K562 (cell line): ENCODE results near the gene EPO. TPM values are rescaled to one million over a fixed set of nuclear protein-coding genes. Genes with fewer than 3 reads are reported as not detected.

Experiments
- CEBPG ChIP-seq, 3 experiments: fragments of 200-800 bp in 1 of 3; sonication (Bioruptor generic) in 1 of 3; sonication (generic) in 1 of 3; formaldehyde crosslinking in 1 of 3; IDR thresholded peaks in 2 of 3; conservative IDR thresholded peaks in 1 of 3; 2 replicates each; pipeline versions ENCODE4 v1.6.1 to v1.8.0; 2016 to 2022; ENCODE audit warnings: missing compliant biosample characterization in 2 of 3, missing genetic modification characterization in 2 of 3, mild to moderate bottlenecking in 1 of 3, missing genetic modification reagents in 1 of 3
- CREB1 ChIP-seq, 2 experiments: sonication (generic) in 1 of 2; formaldehyde crosslinking in 1 of 2; IDR thresholded peaks; 2 replicates each; pipeline versions ENCODE4 v1.6.1 to v1.8.0; 2012 to 2022; ENCODE audit warnings: inconsistent platforms in 1 of 2, mild to moderate bottlenecking in 1 of 2, missing genetic modification reagents in 1 of 2, moderate library complexity in 1 of 2
- DPF2 ChIP-seq: fragments of 450-650 bp; IDR thresholded peaks from 2 replicates; pipeline ENCODE4 v1.6.1; 2016
- ERF ChIP-seq: fragments of 450-650 bp; formaldehyde crosslinking; IDR thresholded peaks from 2 replicates; pipeline ENCODE4 v1.4.0; 2020; ENCODE audit warnings: mild to moderate bottlenecking, mixed read lengths
- MED1 ChIP-seq: sonication (generic); formaldehyde crosslinking; IDR thresholded peaks from 2 replicates; pipeline ENCODE4 v1.8.1; 2023; ENCODE audit warnings: missing genetic modification reagents, borderline replicate concordance
- MLX ChIP-seq, 2 experiments: fragments of 450-650 bp in 1 of 2; sonication (generic) in 1 of 2; formaldehyde crosslinking; conservative IDR thresholded peaks; 2 replicates each; pipeline versions ENCODE4 v1.4.0 to v1.8.1; 2020 to 2022; ENCODE audit warnings: mild to moderate bottlenecking in 1 of 2, missing genetic modification reagents in 1 of 2
- MTA3 ChIP-seq: fragments of 450-650 bp; formaldehyde crosslinking; IDR thresholded peaks from 2 replicates; pipeline ENCODE4 v1.6.1; 2017; ENCODE audit warnings: mild to moderate bottlenecking, borderline replicate concordance
- PHB ChIP-seq: fragments of 250-450 bp; sonication (Bioruptor Pico); IDR thresholded peaks from 2 replicates; pipeline ENCODE4 v1.5.0; 2021
- POLR2A ChIP-seq: fragments of 450-650 bp; conservative IDR thresholded peaks from 2 replicates; pipeline ENCODE4 v1.6.1; 2016
- PYGO2 ChIP-seq: fragments of 450-650 bp; IDR thresholded peaks from 2 replicates; pipeline ENCODE4 v1.6.1; 2016; ENCODE audit warnings: mild to moderate bottlenecking, missing genetic modification characterization, moderate library complexity, missing compliant biosample characterization
- RBM17 ChIP-seq: fragments of 200-400 bp; formaldehyde crosslinking; IDR thresholded peaks from 2 replicates; pipeline ENCODE4 v1.6.1; 2017; ENCODE audit warnings: low read depth, mild to moderate bottlenecking, low read length, borderline replicate concordance
- RFX5 ChIP-seq: IDR thresholded peaks from 2 replicates; pipeline ENCODE4 v1.6.1; 2011; ENCODE audit warnings: low read depth, mild to moderate bottlenecking, improper control_type of control experiment, low read length
- SMARCA5 ChIP-seq: fragments of 450-650 bp; IDR thresholded peaks from 2 replicates; pipeline ENCODE4 v1.6.1; 2016
- SUPT5H ChIP-seq: fragments of 450-650 bp; IDR thresholded peaks from 2 replicates; pipeline ENCODE4 v1.6.1; 2016
- TARDBP ChIP-seq: fragments of 450-650 bp; IDR thresholded peaks from 2 replicates; pipeline ENCODE4 v1.6.1; 2016
- ZFP36 ChIP-seq: fragments of 150-350 bp; IDR thresholded peaks from 2 replicates; pipeline ENCODE4 v1.6.1; 2018; ENCODE audit warnings: low read length, low read depth; ENCODE audit not compliant: partially characterized antibody
- ZNF324 ChIP-seq: fragments of 250-450 bp; sonication (Bioruptor Pico); IDR thresholded peaks from 2 replicates; pipeline ENCODE4 v1.4.0; 2020; ENCODE audit warnings: mild to moderate bottlenecking
- ZNF384 ChIP-seq: IDR thresholded peaks from 2 replicates; pipeline ENCODE4 v1.6.1; 2012; ENCODE audit warnings: low read depth, low read length, improper control_type of control experiment
- polyA plus RNA-seq, 8 experiments: library from polyadenylated mRNA; depleted of rRNA in 4 of 8; stranded (reverse) in 5 of 8; unstranded in 3 of 8; fragments of >200 nt; fragmentation: Nextera tagmentation in 2 of 8; fragmentation: Illumina TruSeq in 1 of 8; extraction: Ambion mirVana in 2 of 8; extraction: Trizol in 1 of 8; gene quantifications; 2 replicates each; pipeline versions ENCODE4 v1.2.1 to v1.2.3, GENCODE V29; 2011 to 2014; ENCODE audit warnings: inconsistent platforms in 1 of 8, missing spikeins in 1 of 8
- total RNA-seq, 7 experiments: library from RNA; depleted of rRNA in 6 of 7; stranded (reverse); fragments of >200 nt in 6 of 7; fragmentation: Illumina TruSeq in 2 of 7; extraction: Trizol in 2 of 7; gene quantifications; 2 replicates each; pipeline versions ENCODE4 v1.2.1 to v1.2.3, GENCODE V29; 2011 to 2021; ENCODE audit warnings: low replicate concordance in 1 of 7
- TF ChIP-seq, protein P1 (sequence below), 2 experiments: fragments of 450-650 bp in 1 of 2; sonication (generic) in 1 of 2; formaldehyde crosslinking in 1 of 2; IDR thresholded peaks; 2 replicates each; pipeline versions ENCODE4 v1.7.1 to v1.9.0; 2016 to 2022; ENCODE audit warnings: inconsistent platforms in 1 of 2, mild to moderate bottlenecking in 1 of 2, missing genetic modification reagents in 1 of 2

Gene EPO
- total and polyA plus RNA-seq, 9 of the 15 experiments (the other 6 are each of a cell fraction or from before 2014, with no cell fraction given), result 0.06 to 0.41 (median 0.07) TPM; not detected in 6

GRCh38 chr7:100705753-100706671 lies 14.3 kb upstream of the EPO start, which contains the start of gene POP7 (continued):
- TF ChIP-seq, protein P1, sequence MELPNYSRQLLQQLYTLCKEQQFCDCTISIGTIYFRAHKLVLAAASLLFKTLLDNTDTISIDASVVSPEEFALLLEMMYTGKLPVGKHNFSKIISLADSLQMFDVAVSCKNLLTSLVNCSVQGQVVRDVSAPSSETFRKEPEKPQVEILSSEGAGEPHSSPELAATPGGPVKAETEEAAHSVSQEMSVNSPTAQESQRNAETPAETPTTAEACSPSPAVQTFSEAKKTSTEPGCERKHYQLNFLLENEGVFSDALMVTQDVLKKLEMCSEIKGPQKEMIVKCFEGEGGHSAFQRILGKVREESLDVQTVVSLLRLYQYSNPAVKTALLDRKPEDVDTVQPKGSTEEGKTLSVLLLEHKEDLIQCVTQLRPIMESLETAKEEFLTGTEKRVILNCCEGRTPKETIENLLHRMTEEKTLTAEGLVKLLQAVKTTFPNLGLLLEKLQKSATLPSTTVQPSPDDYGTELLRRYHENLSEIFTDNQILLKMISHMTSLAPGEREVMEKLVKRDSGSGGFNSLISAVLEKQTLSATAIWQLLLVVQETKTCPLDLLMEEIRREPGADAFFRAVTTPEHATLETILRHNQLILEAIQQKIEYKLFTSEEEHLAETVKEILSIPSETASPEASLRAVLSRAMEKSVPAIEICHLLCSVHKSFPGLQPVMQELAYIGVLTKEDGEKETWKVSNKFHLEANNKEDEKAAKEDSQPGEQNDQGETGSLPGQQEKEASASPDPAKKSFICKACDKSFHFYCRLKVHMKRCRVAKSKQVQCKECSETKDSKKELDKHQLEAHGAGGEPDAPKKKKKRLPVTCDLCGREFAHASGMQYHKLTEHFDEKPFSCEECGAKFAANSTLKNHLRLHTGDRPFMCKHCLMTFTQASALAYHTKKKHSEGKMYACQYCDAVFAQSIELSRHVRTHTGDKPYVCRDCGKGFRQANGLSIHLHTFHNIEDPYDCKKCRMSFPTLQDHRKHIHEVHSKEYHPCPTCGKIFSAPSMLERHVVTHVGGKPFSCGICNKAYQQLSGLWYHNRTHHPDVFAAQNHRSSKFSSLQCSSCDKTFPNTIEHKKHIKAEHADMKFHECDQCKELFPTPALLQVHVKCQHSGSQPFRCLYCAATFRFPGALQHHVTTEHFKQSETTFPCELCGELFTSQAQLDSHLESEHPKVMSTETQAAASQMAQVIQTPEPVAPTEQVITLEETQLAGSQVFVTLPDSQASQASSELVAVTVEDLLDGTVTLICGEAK (IDR thresholded peaks at IDR 0.05), result peak; percentile 57
- TF ChIP-seq, protein P1 (CRISPR knock-in tag; IDR thresholded peaks at IDR 0.05), result no peak
- TF ChIP-seq SMARCA5 (no peak), ZNF384 (no peak), ERF (no peak), DPF2 (0 out of 2 replicates have a peak, but pooled peaks have one; percentile 21), ZFP36 (no peak), ZNF324 (CRISPR knock-in tag) (0 out of 2 replicates have a peak, but pooled peaks have one; percentile 2), CREB1 (IDR thresholded peaks at IDR 0.05) (peak; percentile 90), CREB1 (CRISPR knock-in tag; IDR thresholded peaks at IDR 0.05) (peak; percentile 95), PHB (CRISPR knock-in tag) (no peak), SUPT5H (peak; percentile 97), POLR2A (peak; percentile 96), PYGO2 (tag) (no peak), MED1 (CRISPR knock-in tag) (no peak), MLX (CRISPR knock-in tag; conservative IDR thresholded peaks at IDR 0.05) (no peak), CEBPG (CRISPR knock-in tag; IDR thresholded peaks at IDR 0.05) (no peak), CEBPG (tag; conservative IDR thresholded peaks at IDR 0.05 in 1 of 2, IDR thresholded peaks at IDR 0.05 in 1 of 2) (no peak), MTA3 (peak; percentile 99), RFX5 (no peak), TARDBP (no peak), RBM17 (no peak)
